ENCODE data around the gene GPR160.
"Not testable (repeated sequence)": the region's sequence is repeated elsewhere in the genome, so short reads cannot be mapped to it uniquely, and the experiment has no call there.

GPR160 gene

DNA sequence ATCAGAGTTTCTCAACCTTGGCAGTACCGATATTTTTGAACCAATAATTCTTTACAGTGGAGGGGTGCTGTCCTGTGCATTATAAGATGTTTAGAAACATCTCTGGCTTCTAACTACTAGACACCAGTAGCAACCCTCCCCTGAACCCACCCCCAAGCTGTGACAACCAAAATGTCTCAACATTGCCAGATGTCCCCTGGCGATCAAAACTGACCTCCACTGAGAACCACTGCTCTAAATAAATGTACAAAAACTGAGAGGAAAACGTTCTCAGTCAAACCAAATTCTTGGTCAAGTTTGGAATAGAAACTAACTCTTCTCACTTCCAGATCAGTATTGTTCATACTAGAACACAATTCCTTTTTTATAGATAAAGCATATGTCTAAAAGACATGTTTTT lies 58.5 kb downstream of the GPR160 start:
- no peak overlapping the region for H3K4me3 ChIP-seq (ENCODE audit: low read depth, low read length)
- H3K4me1 ChIP-seq (ENCODE audit: control insufficient read depth, insufficient read depth, low read length) = no peaks in the 10 kb centered on the region
- H3K9ac ChIP-seq (ENCODE audit: low read depth, low read length) = no peak overlapping the region
- no peaks in the 10 kb centered on the region for H3K27me3 ChIP-seq (ENCODE audit: control insufficient read depth, insufficient read depth, low read length)
- H3K9me3 ChIP-seq (ENCODE audit: control insufficient read depth, insufficient read depth, low read length) = no peaks in the 10 kb centered on the region
- H3K36me3 ChIP-seq (ENCODE audit: control insufficient read depth, insufficient read depth, low read length) = peaks cover 3% of the 10 kb centered on the region

DNA sequence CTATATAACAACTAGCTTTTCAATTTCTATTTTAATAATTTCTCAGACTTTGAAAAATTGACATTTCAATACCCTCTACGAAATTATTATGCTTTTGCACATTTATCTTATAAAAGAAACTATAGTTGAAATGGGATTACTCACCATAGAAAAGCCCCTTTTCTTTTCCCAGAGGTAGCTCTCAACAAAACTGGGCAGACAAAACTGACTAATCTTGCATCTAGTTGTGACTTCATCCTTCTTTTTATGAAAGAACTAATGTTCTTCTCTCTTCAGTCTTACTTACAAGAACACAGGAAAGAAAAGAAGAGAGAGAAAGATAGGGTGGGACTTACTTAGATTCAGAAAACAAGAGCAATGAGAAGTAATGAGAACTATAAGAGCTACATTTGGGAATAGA lies 61.0 kb downstream of the GPR160 start:
- H3K9ac ChIP-seq (ENCODE audit: low read depth, low read length) = no peak overlapping the region
- no peaks in the 10 kb centered on the region for H3K27me3 ChIP-seq (ENCODE audit: control insufficient read depth, insufficient read depth, low read length)
- H3K4me1 ChIP-seq (ENCODE audit: control insufficient read depth, insufficient read depth, low read length) = no peaks in the 10 kb centered on the region
- peaks cover 6% of the 10 kb centered on the region for H3K36me3 ChIP-seq (ENCODE audit: control insufficient read depth, insufficient read depth, low read length)
- H3K9me3 ChIP-seq (ENCODE audit: control insufficient read depth, insufficient read depth, low read length) = no peaks in the 10 kb centered on the region
- H3K4me3 ChIP-seq (ENCODE audit: low read depth, low read length) = no peak overlapping the region

DNA sequence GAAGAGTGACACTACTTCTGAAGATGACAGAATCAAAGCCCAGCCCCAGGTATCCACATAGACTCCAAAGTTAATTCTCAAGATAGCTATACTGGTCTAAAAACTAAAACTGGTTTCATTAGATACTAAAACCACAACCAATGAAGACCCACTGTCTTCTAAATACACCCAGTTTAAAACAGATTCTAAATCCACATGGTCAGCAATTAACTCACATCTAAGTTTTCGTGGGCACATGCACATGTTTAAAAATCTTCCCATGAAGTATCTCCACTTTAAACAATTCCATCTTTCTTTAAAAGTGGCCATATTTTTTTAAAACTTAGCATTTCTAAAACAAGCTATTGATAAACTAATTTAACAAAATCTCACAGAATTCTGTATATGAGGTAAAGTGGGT lies 63.1 kb downstream of the GPR160 start:
- Histone ChIP-seq H3K4me3 (ENCODE audit: low read depth, low read length) (no peak overlapping the region), H3K27me3 (ENCODE audit: control insufficient read depth, insufficient read depth, low read length) (no peaks in the 10 kb centered on the region), H3K4me1 (ENCODE audit: control insufficient read depth, insufficient read depth, low read length) (no peaks in the 10 kb centered on the region), H3K36me3 (ENCODE audit: control insufficient read depth, insufficient read depth, low read length) (peaks cover 6% of the 10 kb centered on the region), H3K9ac (ENCODE audit: low read depth, low read length) (no peak overlapping the region), H3K9me3 (ENCODE audit: control insufficient read depth, insufficient read depth, low read length) (no peaks in the 10 kb centered on the region)

DNA sequence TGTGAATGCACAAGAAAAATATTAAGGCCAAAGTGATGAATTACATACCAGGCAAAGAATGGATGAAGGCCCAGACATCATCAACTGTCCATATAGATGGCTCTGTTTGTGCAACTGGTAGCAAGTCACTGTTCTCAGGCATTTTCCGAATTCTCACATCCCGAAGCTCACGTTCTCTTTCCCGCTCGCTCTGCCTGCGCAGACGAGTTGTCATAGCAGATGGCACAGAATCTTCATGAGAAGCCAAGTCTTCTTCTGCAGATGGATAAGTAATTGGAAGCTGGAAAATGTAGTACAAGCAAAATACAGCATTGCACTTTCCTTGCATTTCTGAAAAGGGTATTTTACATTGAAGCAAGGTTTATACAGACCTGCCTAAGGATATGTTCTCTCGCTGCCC lies 64.6 kb downstream of the GPR160 start:
- H3K9ac ChIP-seq (ENCODE audit: low read depth, low read length) = no peak overlapping the region
- no peak overlapping the region for H3K4me3 ChIP-seq (ENCODE audit: low read depth, low read length)
- peaks cover 3% of the 10 kb centered on the region for H3K36me3 ChIP-seq (ENCODE audit: control insufficient read depth, insufficient read depth, low read length)
- no peaks in the 10 kb centered on the region for H3K9me3 ChIP-seq (ENCODE audit: control insufficient read depth, insufficient read depth, low read length)
- H3K27me3 ChIP-seq (ENCODE audit: control insufficient read depth, insufficient read depth, low read length) = no peaks in the 10 kb centered on the region
- no peaks in the 10 kb centered on the region for H3K4me1 ChIP-seq (ENCODE audit: control insufficient read depth, insufficient read depth, low read length)

DNA sequence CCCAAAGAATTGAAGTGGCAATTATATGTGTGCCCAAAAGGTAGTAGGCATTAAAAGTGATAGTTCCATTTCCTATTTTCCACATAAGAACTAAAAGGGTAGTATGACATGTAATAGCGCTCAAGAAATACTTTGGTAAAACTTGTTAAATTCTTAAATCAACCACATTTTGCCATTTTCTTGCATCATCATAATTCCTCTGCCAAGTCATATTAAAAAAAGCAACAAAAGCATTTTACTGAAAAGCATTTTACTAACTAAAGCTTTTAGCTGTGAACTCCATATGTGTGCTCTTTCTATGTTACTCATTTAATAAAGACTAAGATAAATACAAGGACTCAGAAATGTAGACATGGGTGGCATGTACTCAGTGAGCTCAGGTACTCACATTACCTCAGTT lies 70.1 kb downstream of the GPR160 start:
- no peak overlapping the region for H3K9ac ChIP-seq (ENCODE audit: low read depth, low read length)
- H3K9me3 ChIP-seq (ENCODE audit: control insufficient read depth, insufficient read depth, low read length) = no peaks in the 10 kb centered on the region
- no peaks in the 10 kb centered on the region for H3K4me1 ChIP-seq (ENCODE audit: control insufficient read depth, insufficient read depth, low read length)
- H3K4me3 ChIP-seq (ENCODE audit: low read depth, low read length) = no peak overlapping the region
- H3K36me3 ChIP-seq (ENCODE audit: control insufficient read depth, insufficient read depth, low read length) = no peaks in the 10 kb centered on the region
- H3K27me3 ChIP-seq (ENCODE audit: control insufficient read depth, insufficient read depth, low read length) = no peaks in the 10 kb centered on the region

DNA sequence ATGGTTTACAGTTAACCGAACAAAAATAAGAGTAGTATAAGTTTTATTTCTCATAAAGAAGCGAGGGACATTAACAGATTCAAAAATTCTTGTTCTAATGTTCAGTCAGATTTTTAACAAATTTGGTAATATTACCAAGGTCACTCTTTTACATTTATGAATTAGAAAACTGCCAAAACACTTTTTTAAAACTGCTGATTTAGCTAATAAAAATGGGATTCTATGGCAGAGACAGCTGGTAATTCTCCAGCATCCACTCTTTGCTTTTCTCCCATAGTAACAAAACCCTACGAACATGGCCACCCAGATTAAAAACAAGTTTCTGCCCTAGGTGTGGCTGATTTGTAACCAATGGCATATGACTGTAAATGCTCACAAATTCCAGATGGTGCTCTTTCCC lies 71.2 kb downstream of the GPR160 start:
- no peaks in the 10 kb centered on the region for H3K27me3 ChIP-seq (ENCODE audit: control insufficient read depth, insufficient read depth, low read length)
- H3K4me3 ChIP-seq (ENCODE audit: low read depth, low read length) = no peak overlapping the region
- no peaks in the 10 kb centered on the region for H3K9me3 ChIP-seq (ENCODE audit: control insufficient read depth, insufficient read depth, low read length)
- no peak overlapping the region for H3K9ac ChIP-seq (ENCODE audit: low read depth, low read length)
- no peaks in the 10 kb centered on the region for H3K36me3 ChIP-seq (ENCODE audit: control insufficient read depth, insufficient read depth, low read length)
- no peaks in the 10 kb centered on the region for H3K4me1 ChIP-seq (ENCODE audit: control insufficient read depth, insufficient read depth, low read length)

DNA sequence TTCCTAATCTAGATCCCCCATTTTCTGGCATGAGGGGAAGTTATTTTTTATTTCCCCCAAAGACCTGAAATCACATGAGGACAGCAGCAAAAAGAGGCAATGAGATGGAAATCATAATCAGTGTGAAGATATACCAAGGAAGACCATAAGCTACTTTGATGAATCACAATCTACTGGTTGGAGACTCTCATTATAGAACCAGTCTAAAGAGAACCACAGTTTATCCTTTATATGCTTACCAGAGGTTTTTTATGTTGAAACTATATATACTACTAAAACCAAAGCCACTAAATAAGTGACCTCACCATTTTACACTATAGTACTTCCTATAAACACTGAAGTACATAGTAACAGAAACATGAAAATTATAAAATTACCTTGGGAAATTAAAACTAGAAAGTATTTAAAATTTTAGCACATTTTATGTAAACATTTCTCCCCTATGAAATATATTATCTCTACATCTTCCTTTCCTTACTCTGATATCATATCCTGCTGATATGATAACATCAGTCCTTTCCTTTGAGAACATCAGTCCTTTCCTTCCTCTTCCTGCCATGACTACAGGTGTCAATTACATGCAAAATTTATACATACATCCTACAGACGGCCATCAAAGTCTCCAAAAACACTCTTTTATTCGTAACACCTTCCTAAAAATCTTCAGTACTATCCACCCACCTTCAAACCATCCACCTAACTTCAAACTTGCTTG lies 71.9 kb downstream of the GPR160 start:
- Histone ChIP-seq H3K36me3 (ENCODE audit: control insufficient read depth, insufficient read depth, low read length) (no peaks in the 10 kb centered on the region), H3K27me3 (ENCODE audit: control insufficient read depth, insufficient read depth, low read length) (no peaks in the 10 kb centered on the region), H3K4me1 (ENCODE audit: control insufficient read depth, insufficient read depth, low read length) (no peaks in the 10 kb centered on the region)

DNA sequence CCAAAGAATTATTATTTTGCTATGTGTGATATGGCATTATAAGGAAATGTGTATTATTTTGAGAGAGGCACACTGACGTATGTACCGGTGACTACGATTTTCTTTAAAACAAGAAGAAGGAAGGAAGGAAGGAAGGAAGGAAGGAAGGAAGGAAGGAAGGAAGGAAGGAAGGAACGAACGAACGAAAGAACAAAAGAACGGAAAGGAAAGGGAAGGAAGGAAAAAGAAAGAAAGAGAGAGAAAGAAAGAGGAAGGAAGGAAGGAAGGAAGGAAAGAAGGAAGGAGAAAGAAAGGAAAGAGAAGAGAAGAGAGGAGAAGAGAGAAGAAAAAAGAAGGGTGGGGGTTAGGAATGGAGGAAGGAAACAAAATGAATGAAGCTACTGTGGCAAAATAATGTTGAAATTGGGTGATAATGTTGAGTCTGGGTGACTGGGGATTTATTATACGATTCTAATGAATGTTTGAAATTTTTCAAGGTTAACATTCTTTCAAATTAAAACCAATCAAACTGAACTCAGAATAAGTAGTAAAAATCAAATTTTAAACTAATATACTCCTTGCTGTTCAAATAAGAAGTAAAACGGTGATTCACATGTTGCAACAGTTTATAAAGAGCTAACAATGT lies 73.5 kb downstream of the GPR160 start:
- H3K4me1 ChIP-seq (ENCODE audit: control insufficient read depth, insufficient read depth, low read length) = no peaks in the 10 kb centered on the region
- H3K9ac ChIP-seq (ENCODE audit: low read depth, low read length) = no peak overlapping the region
- no peak overlapping the region for H3K4me3 ChIP-seq (ENCODE audit: low read depth, low read length)
- no peaks in the 10 kb centered on the region for H3K9me3 ChIP-seq (ENCODE audit: control insufficient read depth, insufficient read depth, low read length)
- H3K36me3 ChIP-seq (ENCODE audit: control insufficient read depth, insufficient read depth, low read length) = no peaks in the 10 kb centered on the region
- no peaks in the 10 kb centered on the region for H3K27me3 ChIP-seq (ENCODE audit: control insufficient read depth, insufficient read depth, low read length)

More for the DNA sequence above, 71.9 kb downstream of the GPR160 start:
- Histone ChIP-seq H3K9ac (ENCODE audit: low read depth, low read length) (no peak overlapping the region), H3K4me3 (ENCODE audit: low read depth, low read length) (no peak overlapping the region), H3K9me3 (ENCODE audit: control insufficient read depth, insufficient read depth, low read length) (no peaks in the 10 kb centered on the region)

DNA sequence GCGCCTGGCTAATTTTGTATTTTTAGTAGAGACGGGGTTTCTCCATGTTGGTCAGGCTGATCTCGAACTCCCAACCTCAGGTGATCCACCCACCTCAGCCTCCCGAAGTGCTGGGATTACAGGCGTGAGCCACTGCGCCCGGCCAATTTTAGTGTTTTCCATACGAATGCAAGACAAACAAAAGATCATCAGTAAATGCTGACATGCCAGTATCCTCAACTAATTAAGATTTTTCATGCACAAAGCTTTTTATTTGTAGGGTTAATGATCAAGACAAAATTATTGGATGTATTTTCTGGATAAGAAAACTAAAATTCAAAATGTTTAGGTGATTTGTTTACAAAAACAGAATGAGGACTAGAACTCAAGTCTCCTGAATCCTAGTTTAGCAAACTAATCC lies 76.4 kb downstream of the GPR160 start:
- not testable (repeated sequence) for H3K36me3 ChIP-seq (ENCODE audit: control insufficient read depth, insufficient read depth, low read length); H3K9me3 ChIP-seq (ENCODE audit: control insufficient read depth, insufficient read depth, low read length); H3K4me3 ChIP-seq (ENCODE audit: low read depth, low read length); H3K4me1 ChIP-seq (ENCODE audit: control insufficient read depth, insufficient read depth, low read length); H3K9ac ChIP-seq (ENCODE audit: low read depth, low read length); H3K27me3 ChIP-seq (ENCODE audit: control insufficient read depth, insufficient read depth, low read length)

DNA sequence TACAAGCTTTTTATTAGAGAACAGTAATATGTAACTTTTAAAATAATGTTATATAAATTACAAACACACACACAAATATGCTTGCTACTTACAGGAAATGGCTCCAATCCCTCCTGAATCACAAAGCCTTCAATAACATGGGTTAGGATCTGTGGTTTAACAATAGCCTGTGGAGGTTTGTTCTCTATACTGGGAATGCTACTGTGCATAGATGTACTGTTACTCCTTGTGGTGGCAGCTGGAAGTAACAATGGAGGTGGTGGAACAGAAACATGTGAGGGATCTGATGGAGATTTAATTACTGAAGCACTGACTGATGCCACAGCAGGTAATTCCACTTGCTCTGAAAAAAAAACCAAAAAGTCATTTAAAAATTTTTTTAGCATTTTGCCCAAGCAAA lies 79.3 kb downstream of the GPR160 start:
- Histone ChIP-seq H3K9ac (ENCODE audit: low read depth, low read length) (no peak overlapping the region), H3K4me1 (ENCODE audit: control insufficient read depth, insufficient read depth, low read length) (no peaks in the 10 kb centered on the region), H3K27me3 (ENCODE audit: control insufficient read depth, insufficient read depth, low read length) (no peaks in the 10 kb centered on the region), H3K9me3 (ENCODE audit: control insufficient read depth, insufficient read depth, low read length) (no peaks in the 10 kb centered on the region), H3K4me3 (ENCODE audit: low read depth, low read length) (no peak overlapping the region), H3K36me3 (ENCODE audit: control insufficient read depth, insufficient read depth, low read length) (peaks cover 3% of the 10 kb centered on the region)

DNA sequence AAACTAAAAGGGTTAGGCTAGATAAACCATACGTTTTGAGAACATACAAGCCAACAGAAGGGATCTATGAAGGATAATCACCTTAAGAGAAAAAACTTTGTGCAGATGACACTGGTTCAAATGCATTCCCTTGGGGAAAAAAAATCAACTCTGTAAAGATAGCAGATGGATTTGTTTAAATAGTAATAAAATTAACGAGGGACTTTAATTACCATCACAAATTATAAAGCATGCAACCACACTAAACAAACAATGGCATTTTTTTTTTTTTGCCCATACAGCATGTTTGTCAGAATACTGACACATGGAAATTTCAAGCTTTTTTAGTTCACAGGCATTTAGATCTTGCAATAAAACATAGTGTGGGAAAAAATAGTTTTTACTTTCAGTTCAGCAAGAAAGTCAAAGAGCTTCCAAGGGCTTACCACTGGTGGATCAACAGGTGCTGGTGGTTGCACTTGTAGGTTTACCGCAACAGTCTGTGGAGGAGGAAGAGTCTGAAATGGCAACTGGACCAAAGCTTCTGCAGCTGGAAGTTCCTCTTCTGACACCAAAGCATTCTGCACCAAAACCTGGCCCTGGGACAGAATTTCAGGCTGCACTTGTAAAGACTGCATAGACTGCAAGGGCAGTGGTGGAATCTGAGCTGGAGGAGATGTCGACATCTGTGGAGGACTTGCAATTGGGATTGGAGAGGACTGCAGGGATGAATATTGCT lies 90.6 kb downstream of the GPR160 start:
- H3K9ac ChIP-seq (ENCODE audit: low read depth, low read length) = no peak overlapping the region

DNA sequence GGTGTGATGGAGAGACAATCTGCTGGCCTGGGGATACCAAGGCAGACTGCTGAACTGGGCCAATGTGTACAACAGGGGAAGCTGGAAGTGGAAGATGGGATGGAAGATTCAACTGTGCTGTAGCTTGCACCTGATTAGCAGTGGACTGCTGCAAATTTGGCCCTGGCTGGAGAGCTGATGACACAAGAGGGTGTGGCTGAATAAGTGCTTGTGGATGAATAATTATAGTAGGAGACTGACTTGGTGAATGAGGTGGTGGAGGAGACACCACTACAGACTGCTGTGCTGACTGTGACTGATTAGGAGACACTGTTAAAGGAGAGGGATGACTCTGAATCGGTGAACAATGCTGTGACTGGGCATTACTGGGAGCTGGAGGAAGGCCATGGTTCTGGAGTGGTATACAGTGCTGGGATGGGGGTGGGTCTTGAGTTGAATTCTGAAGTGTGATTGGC lies 91.2 kb downstream of the GPR160 start:
- Histone ChIP-seq H3K9ac (ENCODE audit: low read depth, low read length) (no peak overlapping the region), H3K4me3 (ENCODE audit: low read depth, low read length) (no peak overlapping the region), H3K36me3 (ENCODE audit: control insufficient read depth, insufficient read depth, low read length) (peaks cover 10% of the 10 kb centered on the region), H3K9me3 (ENCODE audit: control insufficient read depth, insufficient read depth, low read length) (no peaks in the 10 kb centered on the region), H3K27me3 (ENCODE audit: control insufficient read depth, insufficient read depth, low read length) (no peaks in the 10 kb centered on the region), H3K4me1 (ENCODE audit: control insufficient read depth, insufficient read depth, low read length) (no peaks in the 10 kb centered on the region)

More for the DNA sequence above, 90.6 kb downstream of the GPR160 start:
- Histone ChIP-seq H3K27me3 (ENCODE audit: control insufficient read depth, insufficient read depth, low read length) (no peaks in the 10 kb centered on the region), H3K4me3 (ENCODE audit: low read depth, low read length) (no peak overlapping the region), H3K9me3 (ENCODE audit: control insufficient read depth, insufficient read depth, low read length) (no peaks in the 10 kb centered on the region), H3K36me3 (ENCODE audit: control insufficient read depth, insufficient read depth, low read length) (peaks cover 10% of the 10 kb centered on the region), H3K4me1 (ENCODE audit: control insufficient read depth, insufficient read depth, low read length) (no peaks in the 10 kb centered on the region)

Measured in iPS-15b (cell line).